GM06990 (cell line): Measurements from ENCODE around the gene LGMN.
A peak's percentile ranks its signal among the peaks of the same experiment; 100 is the strongest.

Experiments used
- DNase-seq: peaks from one replicate; pipeline ENCODE4 v3.0.0-alpha.2; 2011; ENCODE audit not compliant: insufficient read length; ENCODE audit errors: extremely low read depth
- H3K27me3 ChIP-seq: replicated peaks from 2 replicates; pipeline ENCODE4 v1.6.0; 2011; ENCODE audit warnings: low read length; ENCODE audit not compliant: control insufficient read depth, insufficient read depth
- H3K36me3 ChIP-seq: 2 replicates; pipeline ENCODE4 v1.5.1; 2011; ENCODE audit warnings: low read length; ENCODE audit not compliant: control insufficient read depth, insufficient read depth
- H3K4me3 ChIP-seq: replicated peaks from 2 replicates; pipeline ENCODE4 v1.5.1; 2011; ENCODE audit warnings: low read depth, mild to moderate bottlenecking, control low read depth, low read length
- CTCF ChIP-seq: IDR thresholded peaks from 2 replicates; pipeline ENCODE4 v1.5.1; 2011; ENCODE audit warnings: low read length, control low read depth, mild to moderate bottlenecking, inconsistent platforms; ENCODE audit not compliant: insufficient read depth, poor library complexity, severe bottlenecking

LGMN gene

DNA sequence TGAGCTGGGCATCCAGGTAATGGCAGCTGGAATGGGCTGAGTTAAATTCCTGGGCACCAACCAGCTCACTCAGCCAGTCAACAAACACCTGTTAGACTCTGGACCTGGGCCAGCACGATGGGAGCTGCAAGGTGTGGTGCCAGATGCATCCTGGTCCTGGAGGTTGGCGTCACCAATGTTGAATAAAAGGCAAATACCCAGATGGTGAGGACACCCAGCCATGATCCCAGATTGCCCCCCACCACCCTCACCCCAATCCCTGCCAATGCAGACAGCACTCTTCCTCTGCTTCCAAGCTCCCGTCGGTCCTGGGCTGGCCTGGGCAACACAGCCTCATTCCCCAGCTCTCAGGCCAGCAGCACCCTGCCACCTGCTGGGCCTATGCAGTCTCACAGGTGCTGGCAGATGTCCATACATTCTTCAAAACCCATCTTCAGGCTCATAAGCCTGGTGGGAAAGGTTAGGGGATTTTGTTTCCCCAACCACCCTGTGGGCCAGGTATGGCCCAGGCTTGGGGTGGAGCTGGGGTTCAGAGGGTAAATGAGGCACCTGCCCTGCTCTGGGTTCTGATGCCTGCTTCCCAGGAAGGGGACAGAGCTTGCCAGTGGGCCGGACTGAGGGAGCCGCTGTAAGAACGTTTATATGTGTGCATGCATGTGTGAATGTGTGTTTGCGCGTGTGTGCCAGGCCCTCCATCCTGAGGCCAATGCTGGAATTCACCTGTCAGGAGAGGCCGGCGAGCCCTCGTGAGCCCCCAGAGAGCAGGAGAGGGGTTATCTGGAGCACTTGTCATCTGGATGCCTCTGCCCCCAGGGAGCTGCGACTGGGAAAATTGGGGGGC, 58.0 kb downstream of the LGMN start:
- H3K36me3 ChIP-seq = peaks cover 3% of the 10 kb centered on the region
- no peak overlapping the region for H3K4me3 ChIP-seq
- no peaks in the 10 kb centered on the region for H3K27me3 ChIP-seq
- peak; percentile 69 for TF ChIP-seq CTCF
- DNase-seq = no peak

DNA sequence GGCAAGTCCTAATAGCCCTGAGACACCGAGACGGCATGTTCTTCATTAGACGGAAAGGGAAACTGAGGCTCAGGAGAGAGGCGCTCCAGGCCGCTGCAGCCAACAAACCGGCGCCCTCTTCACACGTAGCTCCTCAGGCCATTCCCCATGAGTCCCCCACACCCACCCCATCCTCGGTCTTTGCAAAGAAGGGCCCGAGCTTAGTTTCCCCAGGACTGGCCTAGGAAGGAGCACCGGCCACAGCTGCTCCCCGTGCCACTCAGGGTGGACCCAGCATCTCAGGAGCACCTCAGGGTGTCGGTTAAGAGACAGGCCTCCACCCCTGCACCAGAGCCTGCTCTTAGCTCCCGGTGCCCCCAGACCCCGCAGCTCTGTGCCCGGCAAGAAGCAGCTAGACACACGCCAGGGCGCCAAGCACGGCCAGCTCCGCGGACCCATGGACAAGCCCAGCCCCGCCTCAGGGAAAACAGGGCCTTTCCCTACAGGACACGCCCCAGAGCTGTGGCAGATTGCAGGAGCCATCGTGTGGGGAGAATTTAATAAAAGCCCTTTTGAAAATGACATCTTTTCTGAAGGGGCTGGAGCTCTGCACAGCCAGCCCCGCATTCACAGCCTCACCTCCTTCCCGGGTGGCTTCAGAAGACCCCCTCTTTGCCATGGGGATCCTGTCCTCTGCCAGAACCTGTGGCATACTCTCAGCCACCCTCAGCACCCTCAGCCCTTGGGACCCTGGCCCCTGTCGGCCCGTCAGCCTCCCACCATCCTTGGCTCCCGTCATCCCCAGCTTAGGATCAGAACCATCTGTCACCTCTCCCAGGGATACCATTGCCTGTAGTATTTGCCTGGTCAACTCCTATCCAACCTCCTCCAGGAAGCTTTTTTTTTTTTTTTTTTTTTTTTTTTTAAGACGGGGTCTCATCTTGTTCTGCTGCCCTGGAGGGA, 59.7 kb downstream of the LGMN start:
- Histone ChIP-seq H3K4me3 (no peak overlapping the region), H3K27me3 (no peaks in the 10 kb centered on the region), H3K36me3 (peaks cover 6% of the 10 kb centered on the region)
- DNase-seq = no peak
- TF ChIP-seq CTCF = no peak

GRCh38 chr14:92687681-92688433, 60.6 kb downstream of the LGMN start:
- no peak for DNase-seq
- peaks cover 6% of the 10 kb centered on the region for H3K36me3 ChIP-seq
- no peak for TF ChIP-seq CTCF
- H3K4me3 ChIP-seq = no peak overlapping the region
- H3K27me3 ChIP-seq = no peaks in the 10 kb centered on the region

DNA sequence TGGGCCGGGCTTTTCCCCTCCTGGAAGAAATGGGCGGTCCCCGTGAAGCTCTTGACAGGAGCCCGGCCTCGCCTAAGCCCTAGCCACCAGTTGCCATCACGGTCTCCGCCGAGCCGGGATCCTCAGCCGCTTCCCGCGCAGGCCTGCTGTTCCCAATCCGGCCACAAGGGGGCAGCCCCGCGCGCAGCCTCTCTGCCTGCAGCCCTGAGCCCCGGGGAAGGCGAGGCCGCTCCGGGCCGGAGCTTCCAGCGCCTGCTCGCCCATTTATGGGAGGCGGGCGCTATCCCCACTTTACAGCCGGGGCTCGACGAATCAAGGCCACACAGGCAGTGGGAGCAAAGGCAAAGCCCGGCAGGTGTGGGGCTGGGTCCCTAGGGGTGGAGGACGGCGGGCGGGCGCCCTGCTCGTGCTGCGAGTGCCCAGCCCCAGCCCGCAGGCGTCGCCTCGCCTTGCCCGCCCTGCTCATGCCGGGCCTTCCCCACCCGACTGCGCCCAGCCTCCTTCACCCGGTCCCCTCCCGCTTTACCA, 61.5 kb downstream of the LGMN start:
- no peak overlapping the region for H3K4me3 ChIP-seq
- H3K36me3 ChIP-seq = peaks cover 6% of the 10 kb centered on the region
- DNase-seq = peak; percentile 63
- no peaks in the 10 kb centered on the region for H3K27me3 ChIP-seq
- TF ChIP-seq CTCF = peak; percentile 85

DNA sequence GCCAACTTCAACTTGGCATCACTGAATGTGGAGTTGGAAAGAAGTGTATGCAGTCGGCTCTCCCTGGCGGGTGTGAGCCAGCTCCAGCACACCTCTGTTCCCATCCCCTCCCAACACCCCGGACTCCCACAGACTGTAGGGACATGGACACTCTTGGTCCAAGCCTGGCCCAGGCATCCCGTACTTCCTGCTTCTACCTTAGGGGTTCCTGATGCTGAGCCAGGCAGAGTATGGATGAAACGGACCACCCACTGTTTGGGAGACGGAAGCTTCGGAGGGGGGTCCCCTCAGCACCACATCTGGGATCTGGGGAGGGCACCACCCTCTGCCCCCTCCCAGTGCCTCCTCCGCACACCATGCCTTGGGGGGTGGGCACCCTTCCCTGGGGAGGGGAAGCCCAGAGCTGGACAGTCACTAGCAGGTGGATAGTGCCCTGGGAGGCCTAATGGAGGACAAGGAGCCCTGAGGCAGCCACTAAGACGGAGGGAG, 62.0 kb downstream of the LGMN start:
- H3K4me3 ChIP-seq = no peak overlapping the region
- DNase-seq = no peak
- no peaks in the 10 kb centered on the region for H3K27me3 ChIP-seq
- TF ChIP-seq CTCF = no peak
- H3K36me3 ChIP-seq = peaks cover 6% of the 10 kb centered on the region
